ENCODE data around the gene PSTPIP1.

Gene PSTPIP1

DNA sequence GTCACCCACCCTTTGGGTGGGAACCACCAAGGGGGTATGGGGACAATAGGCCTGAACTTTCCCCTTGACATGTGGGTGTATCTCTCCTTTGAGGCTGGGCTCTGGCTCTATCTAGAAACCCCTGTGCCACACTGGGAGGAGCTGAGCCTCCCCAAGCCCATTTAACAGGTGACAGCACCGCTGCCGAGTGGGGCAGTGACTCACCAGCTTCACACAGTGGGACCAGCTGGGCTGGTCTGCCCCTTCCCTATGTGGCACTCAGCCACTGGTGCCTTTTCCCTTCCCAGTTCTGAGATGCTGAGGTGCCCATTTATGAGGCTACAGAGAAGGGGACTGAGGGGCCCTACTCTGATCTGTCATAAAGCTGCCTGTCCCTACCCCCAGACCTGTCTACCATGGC, 5.1 kb downstream of the PSTPIP1 start:
- no peak for DNase-seq (ENCODE audit: low read depth)

DNA sequence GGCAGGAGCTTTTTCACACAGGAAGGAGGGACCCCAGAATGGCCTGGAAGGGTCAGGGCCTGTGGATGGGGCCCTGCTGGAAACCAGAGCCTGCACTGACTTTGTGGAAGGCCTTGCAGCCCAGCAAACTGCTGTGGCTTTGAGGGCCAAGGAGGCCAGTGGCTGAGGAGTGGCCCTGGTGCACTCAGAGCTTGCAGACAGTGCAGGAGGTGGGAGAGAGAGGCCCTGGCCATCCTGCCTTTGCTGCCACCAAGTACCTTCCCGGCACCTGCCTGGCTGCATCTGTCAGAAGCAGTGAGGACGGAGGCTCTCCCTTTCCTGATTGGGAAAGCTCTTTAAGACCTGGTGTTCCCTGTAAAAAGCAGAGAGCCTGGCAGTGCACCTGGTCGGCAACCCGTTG, 6.4 kb downstream of the PSTPIP1 start:
- no peak for DNase-seq (ENCODE audit: low read depth)

DNA sequence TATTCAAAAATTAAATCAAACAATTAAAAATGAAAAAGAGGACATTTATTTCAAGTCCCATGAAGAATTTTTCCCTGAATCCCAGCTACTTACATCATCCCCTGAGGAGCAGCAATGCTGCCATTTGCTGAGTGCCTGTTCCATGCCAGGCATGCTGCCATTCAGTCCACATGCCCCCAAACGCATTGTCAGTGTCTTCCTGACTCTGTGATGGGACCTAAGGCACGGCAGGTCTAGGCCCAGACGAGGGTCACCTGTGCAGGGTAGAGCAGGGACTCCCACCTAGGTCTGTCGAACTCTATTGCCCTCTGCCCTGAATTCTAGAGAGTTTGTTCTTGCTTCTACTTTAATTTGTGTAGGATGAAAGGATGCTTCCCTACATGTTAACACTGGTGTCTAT, 7.0 kb downstream of the PSTPIP1 start:
- no peak for DNase-seq (ENCODE audit: low read depth)

DNA sequence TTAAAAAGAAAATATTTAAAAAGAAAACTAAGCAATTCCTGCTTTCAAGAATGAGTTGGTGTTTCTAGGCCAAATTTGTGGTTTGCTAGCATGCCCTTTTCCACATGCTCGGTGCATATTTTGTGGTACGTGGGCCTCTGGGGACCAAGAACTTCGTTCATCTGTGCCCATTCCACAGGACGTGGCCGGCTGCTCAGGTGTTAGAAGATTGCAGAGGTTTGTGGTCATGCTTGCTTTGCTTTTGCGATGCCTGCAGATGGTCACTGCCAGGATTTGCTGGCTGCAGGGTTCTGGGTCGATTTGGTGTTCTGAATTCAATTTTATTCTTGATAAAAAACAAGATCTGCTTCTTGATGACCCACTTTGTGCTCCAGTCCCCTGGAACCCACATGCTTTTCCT, 7.5 kb downstream of the PSTPIP1 start:
- DNase-seq (ENCODE audit: low read depth) = no peak

DNA sequence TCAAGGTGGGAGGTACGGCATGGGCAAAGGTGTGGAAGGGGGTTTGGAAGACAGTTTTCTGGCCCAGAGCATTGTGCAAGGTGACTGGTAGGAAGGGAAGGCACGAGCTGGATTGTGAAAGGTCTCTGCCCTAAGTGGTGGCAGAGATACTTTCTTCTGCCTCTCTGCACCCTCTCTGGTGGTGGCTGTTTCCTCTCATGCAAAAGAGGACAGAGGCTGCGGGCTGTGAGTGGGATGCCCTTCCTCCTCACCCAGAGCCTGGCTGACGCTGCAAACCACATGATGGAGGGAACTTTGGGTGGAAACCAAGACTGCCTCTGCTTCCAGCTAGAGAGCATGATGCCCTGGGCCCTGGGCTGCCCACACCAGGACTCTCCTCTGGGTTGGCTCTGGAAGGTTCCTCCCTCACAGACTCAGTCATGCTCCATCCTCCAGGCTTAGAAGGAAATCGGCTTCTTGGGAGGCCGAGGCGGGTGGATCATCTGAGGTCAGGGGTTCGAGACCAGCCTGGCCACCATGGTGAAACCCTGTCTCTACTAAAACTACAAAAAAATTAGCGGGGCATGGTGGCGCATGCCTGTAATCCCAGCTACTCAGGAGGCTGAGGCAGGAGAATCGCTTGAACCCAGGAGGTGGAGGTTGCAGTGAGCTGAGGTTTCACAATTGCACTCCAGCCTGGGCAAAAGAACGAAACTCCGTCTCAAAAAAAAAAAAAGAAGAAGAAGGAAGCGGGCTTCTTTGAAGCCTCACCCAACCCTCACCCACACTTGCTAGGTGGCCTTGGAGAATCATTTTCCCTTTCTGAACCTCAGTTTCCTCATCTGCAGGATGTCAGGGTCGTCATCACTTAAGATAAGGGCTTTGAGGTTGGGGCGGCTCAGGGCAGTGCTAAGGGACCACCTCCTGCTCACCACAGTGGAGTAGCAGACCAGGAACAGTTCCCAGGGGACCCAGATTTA, 8.3 kb downstream of the PSTPIP1 start:
- no peak for DNase-seq (ENCODE audit: low read depth)

DNA sequence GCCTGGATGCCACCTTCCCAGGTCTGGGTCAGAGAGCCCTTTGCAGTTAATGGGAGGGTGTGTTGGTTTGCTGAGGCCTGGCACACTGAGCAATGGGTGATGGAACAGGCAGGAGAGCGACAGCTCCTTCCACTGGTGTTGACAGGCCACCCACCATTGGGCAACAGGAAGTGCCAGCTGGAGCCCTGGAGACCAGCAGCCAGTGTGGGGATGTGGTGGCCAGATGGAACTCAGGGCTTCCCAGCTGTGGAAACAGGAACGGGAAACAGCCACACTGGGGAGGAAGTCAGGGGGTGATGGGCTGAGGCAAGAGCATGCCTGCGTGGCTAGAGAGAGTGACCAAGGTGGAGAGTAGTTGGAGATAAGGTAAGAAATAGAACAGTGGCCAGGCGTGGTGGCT, 9.3 kb downstream of the PSTPIP1 start:
- DNase-seq (ENCODE audit: low read depth) = no peak

DNA sequence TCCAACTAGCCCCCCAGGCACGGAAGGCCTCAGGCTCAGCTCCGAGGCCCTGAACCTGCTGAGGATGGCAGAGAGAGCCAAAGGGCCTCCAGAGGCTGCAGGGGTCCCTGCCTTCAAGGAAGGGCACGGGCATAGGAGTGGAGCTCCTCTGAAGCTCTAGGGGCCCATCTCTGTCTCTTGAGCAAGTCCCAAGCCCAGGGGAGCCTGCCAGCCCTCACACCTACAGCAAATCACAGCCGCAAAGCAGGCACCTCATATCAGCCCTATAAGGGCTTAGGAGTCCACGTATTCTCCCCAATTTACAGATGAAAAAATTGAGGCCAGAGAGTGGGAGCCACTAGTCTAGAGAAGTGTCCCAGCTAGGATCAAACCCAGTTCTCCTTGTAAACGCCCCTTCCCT, 14.2 kb downstream of the PSTPIP1 start:
- DNase-seq (ENCODE audit: low read depth) = no peak

DNA sequence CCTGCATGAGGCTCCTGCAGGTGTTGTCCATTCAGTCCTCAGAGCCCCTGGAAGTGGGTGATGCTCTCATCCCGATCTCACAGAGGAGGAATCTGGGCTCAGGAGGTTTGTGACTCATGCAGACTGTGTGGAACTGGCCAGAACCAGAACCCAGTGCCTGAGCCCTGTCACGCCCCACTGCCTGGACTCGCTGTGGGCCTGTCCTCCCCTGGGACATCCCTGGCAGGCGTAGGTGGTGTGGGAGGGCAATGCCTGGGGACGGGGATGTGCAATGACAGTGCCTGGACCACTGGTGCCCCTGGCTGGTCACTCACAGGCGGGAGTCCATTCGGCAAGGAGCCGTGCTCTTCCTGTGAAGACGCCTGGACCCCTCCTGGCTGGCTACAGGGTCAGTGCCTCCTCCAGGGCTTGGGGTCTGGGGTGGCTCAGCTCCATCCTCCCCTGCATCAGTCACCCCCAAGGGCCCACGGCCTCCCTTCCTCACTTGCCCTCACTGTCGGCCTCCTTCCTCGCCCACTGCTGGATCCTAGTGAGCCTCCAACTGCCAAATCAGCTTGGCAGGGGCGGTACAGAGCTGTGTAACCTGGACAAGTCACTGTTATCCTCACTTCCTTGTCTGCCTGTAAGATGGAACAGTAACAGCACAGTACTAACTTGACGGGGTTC, 14.9 kb downstream of the PSTPIP1 start:
- no peak for DNase-seq (ENCODE audit: low read depth)

DNA sequence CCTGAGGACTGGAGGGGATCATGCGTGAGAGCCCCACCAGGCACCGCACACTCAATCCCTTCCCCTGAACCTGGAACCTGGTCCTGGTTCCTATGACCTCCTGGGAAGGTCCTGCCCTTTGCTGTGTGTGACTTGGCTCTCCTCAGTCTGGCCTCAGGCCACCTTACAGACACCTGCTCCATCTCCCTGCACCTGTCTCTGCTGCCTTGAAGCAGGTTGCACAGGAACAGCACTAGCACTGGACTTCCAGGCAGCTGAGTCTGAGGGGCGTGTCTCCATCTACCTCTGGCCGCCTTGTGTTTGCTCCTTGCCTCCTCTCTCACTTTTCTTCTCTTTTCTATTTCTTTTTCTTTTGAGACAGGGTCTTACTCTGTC, 15.4 kb downstream of the PSTPIP1 start:
- DNase-seq (ENCODE audit: low read depth) = no peak

DNA sequence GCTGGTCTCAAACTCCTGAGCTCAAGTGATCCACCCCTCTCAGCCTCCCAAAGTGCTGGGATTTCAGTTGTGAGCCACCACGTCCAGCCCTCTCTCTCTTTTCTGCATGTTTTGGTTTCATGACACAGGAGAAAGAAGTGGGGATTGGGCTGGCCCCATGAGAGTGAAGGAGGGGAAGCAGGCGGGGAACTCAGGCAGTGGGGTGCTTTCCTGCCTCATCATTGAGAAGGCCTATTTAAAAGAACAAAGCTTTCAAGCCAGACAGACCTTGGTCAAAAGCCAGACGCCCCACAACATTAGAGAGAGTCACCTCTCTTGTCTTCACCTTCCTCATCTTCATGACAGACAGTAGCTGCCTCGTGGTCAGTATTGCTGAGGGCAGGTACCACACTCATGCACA, 15.9 kb downstream of the PSTPIP1 start:
- no peak for DNase-seq (ENCODE audit: low read depth)

DNA sequence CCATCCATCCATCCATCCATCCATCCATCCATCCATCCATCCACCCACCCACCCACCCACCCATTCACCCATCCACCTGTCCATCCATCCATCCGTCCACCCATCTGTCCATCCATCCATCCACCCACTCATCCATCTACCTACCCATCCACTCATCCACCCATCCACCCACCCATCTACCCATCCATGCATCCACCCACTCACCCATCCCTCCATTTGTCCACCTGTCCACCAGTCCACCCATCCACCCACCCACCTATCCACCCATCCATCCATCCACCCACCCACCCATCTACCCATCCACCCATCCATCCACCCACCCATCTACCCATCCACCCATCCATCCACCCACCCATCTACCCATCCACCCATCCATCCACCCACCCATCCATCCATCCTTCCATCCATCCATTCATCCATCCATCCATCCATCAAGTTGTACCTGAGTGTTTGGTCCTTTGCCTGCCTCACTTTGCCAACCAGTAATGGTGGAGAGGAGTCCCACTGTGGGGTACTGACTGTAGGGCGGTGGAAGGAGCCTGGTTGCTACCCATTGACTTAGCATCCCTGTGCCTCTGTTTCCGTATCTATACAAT, 17.3 kb downstream of the PSTPIP1 start:
- no peak for DNase-seq (ENCODE audit: low read depth)

DNA sequence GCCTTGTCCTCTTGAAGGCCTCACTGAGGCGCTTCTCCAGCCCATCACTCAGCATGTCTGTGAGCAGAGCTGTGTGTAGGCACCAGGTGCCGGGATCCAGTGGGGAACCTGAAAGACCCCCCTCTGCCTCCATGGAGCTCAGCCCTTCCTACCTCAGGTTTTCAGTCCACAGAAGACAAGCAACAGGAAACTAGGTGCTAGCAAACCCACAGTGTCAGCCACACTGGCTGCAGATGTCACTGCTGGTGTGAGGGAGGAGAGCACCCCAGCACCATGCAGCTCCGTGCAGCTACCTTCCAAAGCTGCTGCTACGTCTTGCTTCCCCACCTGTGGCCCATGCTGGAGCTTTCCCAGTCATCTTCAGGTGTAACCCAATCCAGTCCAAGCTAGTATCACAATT, 17.9 kb downstream of the PSTPIP1 start:
- DNase-seq (ENCODE audit: low read depth) = no peak

DNA sequence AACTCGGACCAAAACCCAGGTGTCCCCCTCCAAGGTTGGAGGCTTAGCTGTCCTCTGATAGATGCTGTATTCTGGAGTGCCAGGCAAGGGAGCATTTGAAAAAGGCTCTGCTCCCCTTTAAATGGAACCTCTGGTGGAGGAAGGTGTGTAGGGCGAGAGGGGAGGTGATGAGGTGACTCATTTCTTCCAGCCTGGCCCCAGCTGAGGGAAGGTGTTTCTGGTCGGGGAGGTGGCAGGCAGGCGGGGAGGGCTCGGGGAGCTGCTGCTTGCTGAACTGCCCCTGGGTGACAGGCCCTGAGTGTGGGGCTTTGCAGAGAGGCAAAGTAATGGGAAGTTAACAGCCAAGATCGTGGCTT, 18.8 kb downstream of the PSTPIP1 start:
- no peak for DNase-seq (ENCODE audit: low read depth)

DNA sequence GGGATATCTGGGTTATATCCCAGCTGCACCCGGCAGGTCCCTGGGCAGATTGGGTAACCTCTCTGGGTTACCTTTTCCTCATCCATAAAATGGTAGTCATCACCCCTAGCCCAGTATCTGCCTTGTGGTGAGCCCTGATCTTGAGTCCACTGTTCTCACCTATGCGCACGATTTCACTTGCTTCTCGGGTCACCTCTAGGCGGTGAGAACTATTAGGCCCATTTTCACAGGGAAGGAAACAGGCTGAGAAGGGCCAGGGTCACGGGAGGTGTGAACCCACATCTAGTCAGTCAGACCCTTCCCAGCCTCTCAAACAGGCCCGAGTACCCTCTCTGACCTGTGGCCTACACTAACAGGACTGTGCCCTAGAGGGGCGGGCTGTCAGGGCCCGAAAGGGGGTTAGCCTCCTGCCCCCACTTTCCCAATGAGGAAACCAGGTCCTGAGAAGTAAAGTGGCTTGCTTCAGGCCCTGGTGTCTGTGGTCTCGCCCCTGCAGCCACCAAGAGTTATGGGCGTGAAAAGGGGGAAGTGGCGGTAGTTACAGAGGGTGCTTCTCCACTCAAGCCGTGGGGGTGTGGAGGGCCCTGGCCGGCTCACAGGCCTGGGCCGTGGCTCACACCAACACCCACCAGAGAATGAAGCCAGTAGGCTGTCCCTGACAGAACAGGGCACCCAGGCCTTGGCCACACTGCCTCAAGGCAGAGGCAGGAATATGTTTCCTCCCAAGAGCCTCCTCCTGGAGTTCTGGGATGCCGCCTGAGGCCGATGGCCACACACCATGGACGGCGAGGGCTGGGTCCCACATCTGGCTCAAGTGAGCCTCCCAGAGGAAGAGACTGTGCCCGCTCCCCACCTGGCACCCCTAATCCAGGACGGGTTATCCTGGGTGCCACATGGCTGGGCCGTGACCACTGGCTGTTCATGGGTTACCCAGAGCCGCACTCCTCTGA, 19.5 kb downstream of the PSTPIP1 start:
- DNase-seq (ENCODE audit: low read depth) = no peak

DNA sequence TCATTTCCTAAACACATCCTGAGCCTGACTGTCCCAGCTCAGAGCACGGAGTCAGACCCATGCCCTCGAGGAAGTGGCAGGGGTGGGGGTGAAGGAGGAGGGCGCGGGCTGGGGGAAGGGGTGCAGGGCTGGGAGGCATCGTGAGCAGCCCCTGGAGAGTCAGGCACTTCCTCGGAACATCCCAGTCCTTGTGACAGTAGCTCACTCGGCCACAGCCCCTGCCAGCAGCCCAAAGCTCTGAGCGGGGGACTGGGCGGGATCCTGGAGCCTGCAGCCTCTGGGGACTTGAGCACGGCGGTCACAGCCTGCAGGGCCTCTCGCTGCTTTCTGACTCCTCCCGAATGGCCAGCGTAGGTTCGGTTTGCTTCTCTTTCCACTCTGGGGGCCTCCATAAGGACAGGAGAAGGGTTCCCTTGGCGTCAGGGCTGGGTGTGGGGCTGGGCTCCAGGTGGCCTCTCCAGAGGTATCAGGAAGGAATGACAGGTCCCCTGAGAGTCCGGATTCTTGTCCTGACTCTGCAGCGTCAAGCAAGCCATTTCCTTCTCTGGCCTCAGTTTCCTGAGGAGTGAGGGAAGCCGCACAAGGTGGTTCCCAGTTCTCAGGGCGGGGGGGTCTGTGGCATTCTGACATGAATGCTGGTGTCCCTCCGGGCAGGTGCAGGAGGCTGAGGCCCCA, 20.9 kb downstream of the PSTPIP1 start:
- no peak for DNase-seq (ENCODE audit: low read depth)

DNA sequence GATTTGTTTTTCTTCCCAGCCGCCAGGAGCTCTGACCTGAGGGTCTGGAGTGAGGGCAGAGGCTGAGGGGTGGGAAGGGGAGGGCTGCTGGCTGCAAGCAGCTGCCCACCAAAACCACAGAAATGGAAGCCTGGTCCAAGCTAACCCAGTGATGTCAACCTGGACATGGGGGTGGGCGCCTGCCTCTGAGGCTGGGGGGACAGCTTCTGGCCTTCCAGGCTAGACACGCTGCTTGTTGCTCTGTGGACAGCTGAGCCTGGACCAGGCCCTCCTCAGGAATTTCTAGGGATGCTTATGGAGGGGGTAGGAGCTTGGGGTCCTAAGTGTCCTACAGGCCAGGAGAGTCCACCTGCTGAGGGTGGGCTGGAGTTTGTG, 21.4 kb downstream of the PSTPIP1 start:
- no peak for DNase-seq (ENCODE audit: low read depth)

DNA sequence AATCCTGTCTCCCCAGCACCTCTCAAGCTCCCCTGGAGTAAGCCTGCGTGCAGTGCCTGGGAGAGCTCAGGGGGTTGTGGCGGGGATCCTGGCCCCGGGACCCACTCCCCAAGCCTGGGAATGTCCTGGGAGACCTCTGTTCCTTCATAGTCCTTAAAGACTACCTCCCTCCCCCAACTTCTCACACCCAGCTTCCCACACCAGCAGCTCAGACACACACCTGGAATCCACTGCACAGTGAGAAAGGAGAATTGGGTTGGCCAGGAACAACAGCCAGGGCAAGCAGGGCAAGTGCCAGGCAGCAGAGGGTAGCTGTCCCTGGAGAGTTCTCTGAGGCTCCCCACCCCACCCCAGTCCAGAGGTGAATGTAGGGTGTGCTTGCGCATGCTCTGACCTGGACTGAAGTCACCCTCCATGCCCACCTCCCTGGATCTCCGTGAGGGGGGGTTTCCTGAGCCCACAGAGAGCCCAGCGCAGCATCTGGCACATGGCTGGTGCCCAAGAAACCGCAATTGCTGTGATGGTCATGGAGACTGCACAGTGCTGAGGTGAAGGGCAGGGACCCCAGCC, 22.2 kb downstream of the PSTPIP1 start:
- DNase-seq (ENCODE audit: low read depth) = no peak

DNA sequence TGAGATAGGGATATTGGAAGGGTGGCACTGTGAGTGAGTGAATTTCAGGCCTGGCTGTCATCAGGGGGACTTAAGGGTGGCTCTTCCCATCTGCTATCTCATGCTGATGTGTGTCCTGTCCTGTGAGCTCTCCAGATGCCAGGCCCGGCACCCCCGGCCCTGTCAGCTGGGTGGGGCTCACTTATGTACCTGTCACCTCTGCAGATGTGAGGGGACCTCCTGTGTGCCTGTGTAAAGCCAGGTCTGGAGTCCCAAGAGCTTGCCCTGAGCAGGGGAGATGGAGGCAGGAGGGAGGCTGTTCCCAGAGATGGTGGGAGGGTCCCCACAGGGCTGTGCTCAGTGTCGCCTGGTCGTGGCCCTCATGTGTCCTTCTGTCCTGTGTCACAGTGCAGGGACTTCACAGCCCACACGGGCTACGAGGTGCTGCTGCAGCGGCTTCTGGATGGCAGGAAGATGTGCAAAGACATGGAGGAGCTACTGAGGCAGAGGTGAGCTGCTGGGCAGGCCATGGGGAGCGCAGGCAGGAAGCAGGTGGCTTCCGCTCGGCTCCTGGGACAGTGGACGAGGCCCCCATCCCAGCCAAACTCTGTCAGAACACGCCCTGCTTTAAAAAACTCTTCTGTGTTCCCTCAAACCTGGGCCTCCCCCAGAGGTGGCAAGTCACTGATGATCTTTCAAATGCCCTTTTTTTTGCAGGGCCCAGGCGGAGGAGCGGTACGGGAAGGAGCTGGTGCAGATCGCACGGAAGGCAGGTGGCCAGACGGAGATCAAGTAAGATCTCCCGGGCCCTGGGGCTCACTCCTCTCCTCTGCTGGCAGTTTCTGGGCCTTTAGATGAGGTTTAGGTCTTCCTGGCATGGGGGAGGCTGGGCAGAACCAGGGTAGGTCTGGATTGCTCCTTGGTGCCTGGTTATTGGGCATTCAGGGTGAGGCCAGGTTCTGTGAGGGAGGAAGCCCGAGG, 23.1 kb downstream of the PSTPIP1 start:
- no peak for DNase-seq (ENCODE audit: low read depth)

DNA sequence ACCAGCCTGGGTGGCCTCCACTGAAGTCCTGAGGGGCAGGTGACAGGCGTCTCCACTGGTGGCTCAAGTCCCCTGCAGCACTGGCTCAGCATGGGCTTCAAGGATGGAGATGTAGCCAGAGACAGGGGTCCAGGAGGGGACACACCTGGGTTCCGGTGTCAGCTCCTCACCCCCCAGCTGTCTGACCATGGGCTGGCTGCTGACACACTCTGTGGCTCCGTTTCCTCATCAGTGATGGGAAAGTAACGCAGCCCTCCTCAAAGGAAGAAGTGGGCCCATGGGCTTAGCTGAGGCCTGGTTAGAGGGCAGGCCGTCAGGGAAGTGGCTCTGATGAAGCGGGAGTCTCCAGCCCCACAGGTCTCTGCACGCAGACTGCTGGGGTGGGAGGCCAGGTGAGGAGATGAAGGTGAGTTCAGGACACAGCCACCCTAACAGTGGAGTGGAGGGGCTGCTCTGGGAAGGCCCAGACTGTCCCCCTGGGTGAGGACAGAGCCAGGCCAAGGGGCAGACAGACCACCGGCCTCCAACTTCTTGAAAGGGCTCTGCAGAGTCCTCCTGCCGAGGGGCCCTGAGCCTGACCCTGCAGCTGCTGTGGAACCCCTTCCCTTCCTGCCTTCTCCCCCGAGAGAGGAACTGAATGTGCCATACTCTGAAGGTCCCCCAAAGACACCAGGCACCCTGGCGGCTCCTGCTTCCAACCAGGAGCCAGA, 24.0 kb downstream of the PSTPIP1 start:
- no peak for DNase-seq (ENCODE audit: low read depth)

Data from stromal cell of bone marrow (primary cell).